ENCODE measurements around the gene TMEM234. TPM values are rescaled to one million over a fixed set of nuclear protein-coding genes. Genes with fewer than 3 reads are reported as not detected.

TMEM234 gene
- total RNA-seq, 1 donor from 2014 or later: 35.5 TPM

- Mint-ChIP-seq H3K4me3 (no peak overlapping the region), H3K27me3 (no peaks in the 10 kb centered on the region), H3K27ac (no peak overlapping the region), H3K4me1 (peaks cover 33% of the 10 kb centered on the region), H3K36me3 (ENCODE audit: low read depth) (peaks cover 75% of the 10 kb centered on the region), H3K9me3 (no peaks in the 10 kb centered on the region)
- DNase-seq (no peak), ATAC-seq (ENCODE audit: low read depth) (no peak)
- CTCF ChIA-PET: no interaction called here
- no peak for TF ChIP-seq CTCF (IDR thresholded peaks at IDR 0.05)
- POLR2A ChIA-PET: no interaction called here
- intact Hi-C loops (cut with micrococcal nuclease): no loop called here
These were observed 36.1 kb downstream of the TMEM234 start for GRCh38 chr1:32186077-32186476.

GRCh38 chr1:32184650-32185049, 37.5 kb downstream of the TMEM234 start:
- no peak for ATAC-seq (ENCODE audit: low read depth)
- Mint-ChIP-seq H3K4me1 (peaks cover 45% of the 10 kb centered on the region), H3K36me3 (ENCODE audit: low read depth) (peaks cover 70% of the 10 kb centered on the region), H3K27ac (no peak overlapping the region), H3K4me3 (no peak overlapping the region), H3K27me3 (no peaks in the 10 kb centered on the region), H3K9me3 (no peaks in the 10 kb centered on the region)
- TF ChIP-seq CTCF (IDR thresholded peaks at IDR 0.05): no peak
- DNase-seq: no peak
- intact Hi-C loops (cut with micrococcal nuclease): no loop called here
- CTCF ChIA-PET: interaction anchor here (0.6 kb wide), 1 partner anchor 1089 kb away, joined by 3 read pairs; no protein-coding TSS in a partner anchor
- POLR2A ChIA-PET: interaction anchor here (0.7 kb wide), 2 partner anchors 26 to 198 kb away, joined by 3 to 4 read pairs; no protein-coding TSS in a partner anchor

GRCh38 chr1:32182060-32182459, 40.1 kb downstream of the TMEM234 start:
- POLR2A ChIA-PET: interaction anchor here (0.6 to 1.4 kb wide), 3 partner anchors 39 to 635 kb away, joined by 5 to 8 read pairs (median 7); partner anchors contain the start of genes KPNA6, S100PBP and YARS1
- peaks cover 52% of the 10 kb centered on the region for H3K4me1 Mint-ChIP-seq
- CTCF ChIA-PET: no interaction called here
- DNase-seq: no peak
- no peak for ATAC-seq (ENCODE audit: low read depth)
- no peak overlapping the region for H3K4me3 Mint-ChIP-seq
- H3K27ac Mint-ChIP-seq: no peak overlapping the region
- no peaks in the 10 kb centered on the region for H3K27me3 Mint-ChIP-seq
- H3K9me3 Mint-ChIP-seq: no peaks in the 10 kb centered on the region
- H3K36me3 Mint-ChIP-seq (ENCODE audit: low read depth): peaks cover 51% of the 10 kb centered on the region
- no peak for TF ChIP-seq CTCF (IDR thresholded peaks at IDR 0.05)
- intact Hi-C loops (cut with micrococcal nuclease): no loop called here

GRCh38 chr1:32181563-32181962, 40.6 kb downstream of the TMEM234 start:
- POLR2A ChIA-PET: interaction anchor here (1.4 to 2.6 kb wide), 2 partner anchors 17 to 73 kb away, joined by 8 to 15 read pairs; partner anchors contain the start of gene KPNA6
- no peak for TF ChIP-seq CTCF (IDR thresholded peaks at IDR 0.05)
- Mint-ChIP-seq H3K4me3 (peak overlapping the region; percentile 90), H3K36me3 (ENCODE audit: low read depth) (peaks cover 47% of the 10 kb centered on the region), H3K27me3 (no peaks in the 10 kb centered on the region), H3K9me3 (no peaks in the 10 kb centered on the region), H3K4me1 (peaks cover 51% of the 10 kb centered on the region), H3K27ac (no peak overlapping the region)
- DNase-seq (no peak), ATAC-seq (ENCODE audit: low read depth) (no peak)
- intact Hi-C loops (cut with micrococcal nuclease): no loop called here
- CTCF ChIA-PET: interaction anchor here (0.6 kb wide), 1 partner anchor 140 kb away, joined by 3 read pairs; no protein-coding TSS in a partner anchor

- intact Hi-C loops (cut with micrococcal nuclease): no loop called here
These were observed 41.1 kb downstream of the TMEM234 start for GRCh38 chr1:32181065-32181464.

More at GRCh38 chr1:32181065-32181464, 41.1 kb downstream of the TMEM234 start:
- POLR2A ChIA-PET: interaction anchor here (0.6 to 2.7 kb wide), 6 partner anchors 17 to 627 kb away, joined by 3 to 22 read pairs (median 13); partner anchors contain the start of genes BSDC1, KPNA6, MARCKSL1 and TMEM39B
- no peak for ATAC-seq (ENCODE audit: low read depth)
- H3K4me1 Mint-ChIP-seq: peaks cover 46% of the 10 kb centered on the region
- peaks cover 42% of the 10 kb centered on the region for H3K36me3 Mint-ChIP-seq (ENCODE audit: low read depth)
- H3K27ac Mint-ChIP-seq: peak overlapping the region; percentile 83
- peak overlapping the region; percentile 90 for H3K4me3 Mint-ChIP-seq
- CTCF ChIA-PET: interaction anchor here (1.0 kb wide), 2 partner anchors 17 to 19 kb away, joined by 3 to 4 read pairs; partner anchors contain the start of gene CCDC28B
- H3K27me3 Mint-ChIP-seq: no peaks in the 10 kb centered on the region
- H3K9me3 Mint-ChIP-seq: no peaks in the 10 kb centered on the region
- no peak for DNase-seq
- TF ChIP-seq CTCF (IDR thresholded peaks at IDR 0.05): no peak
